Endothelial cell of umbilical vein (primary cell): Measurements from ENCODE around the gene MAN2C1. TPM values are rescaled to one million over a fixed set of nuclear protein-coding genes. Genes with fewer than 3 reads are reported as not detected.

Source experiments
- BruUV-seq: library from RNA; stranded (reverse); fragments of 400-500 nt; replicated peaks from 2 replicates; lab custom pipeline; 2021; lab: Mats Ljungman, UMichigan
- CTCF ChIA-PET: fragments of 300-600, 350-600 bp; sonication (Branson Sonifier 250); formaldehyde crosslinking; loops from one replicate; lab custom pipeline; 2021; ENCODE audit warnings: antibody characterized with exemption, inconsistent platforms; lab: Charles Lee
- POLR2A ChIA-PET: fragments of 300-600, 350-600 bp; sonication (Branson Sonifier 250); formaldehyde crosslinking; loops from one replicate; lab custom pipeline; 2021; ENCODE audit warnings: antibody characterized with exemption, inconsistent platforms; lab: Charles Lee
- DNase-seq: peaks from one replicate; pipeline ENCODE4 v3.0.0-alpha.2; 2011; ENCODE audit warnings: low read depth, low spot score
- FAIRE-seq: peaks from 2 replicates; lab custom pipeline; 2011; peaks lifted over from hg19 to GRCh38; lab: Jason Lieb, UNC
- H2AFZ ChIP-seq: 2 replicates; pipeline ENCODE4 v1.6.0; 2012; ENCODE audit warnings: low read depth, low read length, control low read depth, inconsistent platforms
- H3K27ac ChIP-seq: 2 replicates; pipeline ENCODE4 v1.5.1; 2011; ENCODE audit warnings: low read depth, mild to moderate bottlenecking, control low read depth, low read length, moderate library complexity; ENCODE audit not compliant: insufficient read depth
- H3K27me3 ChIP-seq, 2 experiments: 2 replicates each; pipeline versions ENCODE4 v1.6.0 to v1.6.1; 2011; ENCODE audit warnings: low read length in 2 of 2, mixed read lengths in 1 of 2; ENCODE audit not compliant: control insufficient read depth in 2 of 2, insufficient read depth in 2 of 2
- H3K36me3 ChIP-seq, 2 experiments: 2 replicates in 1 of 2; 3 replicates in 1 of 2; pipeline ENCODE4 v1.5.1; 2011; ENCODE audit warnings: low read length in 2 of 2, mild to moderate bottlenecking in 1 of 2, moderate library complexity in 1 of 2; ENCODE audit not compliant: control insufficient read depth in 2 of 2, insufficient read depth in 2 of 2; ENCODE audit errors: extremely low read depth in 1 of 2
- H3K4me1 ChIP-seq: 3 replicates; pipeline ENCODE4 v1.5.1; 2011; ENCODE audit warnings: mild to moderate bottlenecking, low read length; ENCODE audit not compliant: control insufficient read depth, insufficient read depth; ENCODE audit errors: extremely low read depth
- H3K4me2 ChIP-seq: 2 replicates; pipeline ENCODE4 v1.6.1; 2011; ENCODE audit warnings: low read length, control low read depth, mixed read lengths; ENCODE audit not compliant: insufficient read depth
- H3K4me3 ChIP-seq, 3 experiments: fragments of 200-600 bp in 1 of 3; sonication (generic), shearing (Covaris generic) in 1 of 3; replicated peaks in 1 of 3; 2 replicates each; pipeline ENCODE4 v1.5.1; 2011 to 2016; ENCODE audit warnings: control low read depth in 3 of 3, low read length in 3 of 3, mild to moderate bottlenecking in 2 of 3, inconsistent platforms in 1 of 3, low read depth in 1 of 3, moderate library complexity in 1 of 3; ENCODE audit not compliant: insufficient read depth in 1 of 3
- H3K79me2 ChIP-seq: 2 replicates; pipeline ENCODE4 v1.6.0; 2012; ENCODE audit warnings: low read length, inconsistent platforms; ENCODE audit not compliant: control insufficient read depth, insufficient read depth
- H3K9ac ChIP-seq: replicated peaks from 2 replicates; pipeline ENCODE3; 2011; ENCODE audit warnings: low read length, control low read depth; ENCODE audit not compliant: insufficient read depth; ENCODE audit errors: extremely low read depth
- H3K9me1 ChIP-seq: replicated peaks from 3 replicates; pipeline ENCODE4 v1.6.0; 2011; ENCODE audit warnings: mild to moderate bottlenecking, low read length; ENCODE audit not compliant: control insufficient read depth, insufficient read depth; ENCODE audit errors: extremely low read depth
- H3K9me3 ChIP-seq: replicated peaks from 2 replicates; pipeline ENCODE4 v1.5.1; 2012; ENCODE audit warnings: low read length, inconsistent platforms; ENCODE audit not compliant: control insufficient read depth, insufficient read depth
- H4K20me1 ChIP-seq: replicated peaks from 2 replicates; pipeline ENCODE3; 2011; ENCODE audit warnings: mild to moderate bottlenecking, low read length; ENCODE audit not compliant: control insufficient read depth, insufficient read depth; ENCODE audit errors: extremely low read depth
- CTCF ChIP-seq, 2 donors: IDR thresholded peaks; 1 replicate in 1 of 2; 2 replicates in 1 of 2; pipeline ENCODE4 v1.5.1; 2011; ENCODE audit warnings: low read length in 2 of 2, mild to moderate bottlenecking in 2 of 2, moderate library complexity in 2 of 2, control low read depth in 1 of 2, inconsistent platforms in 1 of 2, low read depth in 1 of 2; ENCODE audit not compliant: insufficient read depth in 1 of 2; ENCODE audit errors: extremely low read depth in 1 of 2
- EZH2 ChIP-seq: IDR thresholded peaks from 2 replicates; pipeline ENCODE4 v1.6.1; 2012; ENCODE audit warnings: borderline replicate concordance, low read depth, mild to moderate bottlenecking, moderate library complexity, low read length, inconsistent platforms; ENCODE audit not compliant: severe bottlenecking
- FOS ChIP-seq: IDR thresholded peaks from 2 replicates; pipeline ENCODE4 v1.6.1; 2011; ENCODE audit warnings: mild to moderate bottlenecking, low read length, moderate library complexity, borderline replicate concordance; ENCODE audit not compliant: insufficient read depth
- GATA2 ChIP-seq: IDR thresholded peaks from 2 replicates; pipeline ENCODE4 v1.7.0; 2011; ENCODE audit warnings: low read depth, mild to moderate bottlenecking, moderate library complexity, mixed read lengths, low read length; ENCODE audit not compliant: insufficient read length, insufficient read depth
- JUN ChIP-seq: IDR thresholded peaks from 2 replicates; pipeline ENCODE4 v1.6.1; 2011; ENCODE audit warnings: borderline replicate concordance, low read depth; ENCODE audit not compliant: insufficient read length, insufficient read depth
- MYC ChIP-seq: IDR thresholded peaks from one replicate; pipeline ENCODE4 v1.6.1; 2011; ENCODE audit warnings: mild to moderate bottlenecking, low read depth, low read length
- POLR2A ChIP-seq: IDR thresholded peaks from 2 replicates; pipeline ENCODE4 v1.6.1; 2012; ENCODE audit warnings: low read depth, mild to moderate bottlenecking, control low read depth, low read length
- POLR2AphosphoS5 ChIP-seq: IDR thresholded peaks from 2 replicates; pipeline ENCODE4 v1.6.1; 2012; ENCODE audit warnings: low read depth, mild to moderate bottlenecking, control low read depth, low read length, moderate library complexity; ENCODE audit not compliant: insufficient read depth
- dilution Hi-C: fragments of 300-500 bp; cut with MboI; formaldehyde crosslinking; loops from one replicate; pipeline ENCODE4 v1.15.0; 2019; ENCODE audit warnings: low sequenced_read_pairs; ENCODE audit not compliant: extremely low pct_ligation_motif_present
- intact Hi-C: fragments of 100-400 bp; cut with micrococcal nuclease; formaldehyde crosslinking; loops from one replicate; pipeline ENCODE4 v1.10.0; 2022
- polyA plus RNA-seq, 4 experiments: library from polyadenylated mRNA; depleted of rRNA in 3 of 4; stranded (reverse) in 3 of 4; unstranded in 1 of 4; fragments of >200 nt; gene quantifications; 2 replicates each; pipeline versions ENCODE4 v1.2.1 to v1.2.3, GENCODE V29; 2011 to 2012; ENCODE audit warnings: missing spikeins in 1 of 4
- total RNA-seq: library from RNA; stranded (reverse); gene quantifications from 2 replicates; pipeline ENCODE4 v1.2.3, GENCODE V29; 2021
- TF ChIP-seq, protein P1 (sequence below): IDR thresholded peaks from 2 replicates; pipeline ENCODE4 v1.6.1; 2011; ENCODE audit not compliant: insufficient read depth, insufficient read length

MAN2C1 gene
- total and polyA plus RNA-seq, 2 donors (not counting 3 experiments of a cell fraction or from before 2014, with no cell fraction given) = 198 to 248 TPM

GRCh38 chr15:75327491-75327890 lies 40.9 kb downstream of the MAN2C1 start:
- no peaks in the 10 kb centered on the region for H4K20me1 ChIP-seq
- ChIA-PET CTCF (no interaction called here), POLR2A (no interaction called here)
- dilution Hi-C loops (no loop called here), intact Hi-C loops (no loop called here)
- no peak for TF ChIP-seq POLR2AphosphoS5
- TF ChIP-seq FOS = no peak
- no peak for TF ChIP-seq POLR2A
- no peak for TF ChIP-seq EZH2
- TF ChIP-seq GATA2 = no peak
- no peak for TF ChIP-seq JUN
- TF ChIP-seq, protein P1, sequence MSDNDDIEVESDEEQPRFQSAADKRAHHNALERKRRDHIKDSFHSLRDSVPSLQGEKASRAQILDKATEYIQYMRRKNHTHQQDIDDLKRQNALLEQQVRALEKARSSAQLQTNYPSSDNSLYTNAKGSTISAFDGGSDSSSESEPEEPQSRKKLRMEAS = no peak
- no peak for TF ChIP-seq CTCF (IDR thresholded peaks at IDR 0.05; ENCODE audit: extremely low read depth in 1 of 2, insufficient read depth in 1 of 2, low read depth in 1 of 2, low read length in 2 of 2)
- no peak for TF ChIP-seq MYC
- no peak overlapping the region for H3K4me2 ChIP-seq
- no TSS peak for BruUV-seq
- FAIRE-seq (no peak), DNase-seq (no peak)
- H3K27me3 ChIP-seq = no peaks in the 10 kb centered on the region
- H3K4me3 ChIP-seq = no peak overlapping the region
- no peak overlapping the region for H3K27ac ChIP-seq
- no peak overlapping the region for H3K9ac ChIP-seq
- no peaks in the 10 kb centered on the region for H3K4me1 ChIP-seq
- no peaks in the 10 kb centered on the region for H3K9me1 ChIP-seq
- no peak overlapping the region for H2AFZ ChIP-seq
- no peaks in the 10 kb centered on the region for H3K36me3 ChIP-seq
- no peaks in the 10 kb centered on the region for H3K9me3 ChIP-seq
- no peaks in the 10 kb centered on the region for H3K79me2 ChIP-seq
